Panc1 (cell line): Measurements from ENCODE around the gene KIAA0930.

ENCODE experiments used
- POLR2AphosphoS5 ChIP-seq: IDR thresholded peaks from 2 replicates; pipeline ENCODE4 v1.6.1; 2012; ENCODE audit warnings: mild to moderate bottlenecking, low read depth, low read length, moderate library complexity
- SIN3A ChIP-seq: IDR thresholded peaks from 2 replicates; pipeline ENCODE4 v1.6.1; 2012; ENCODE audit warnings: low read depth, mild to moderate bottlenecking, low read length, moderate library complexity, borderline replicate concordance; ENCODE audit not compliant: insufficient read depth
- TCF7L2 ChIP-seq: IDR thresholded peaks from 2 replicates; pipeline ENCODE4 v1.6.1; 2011; ENCODE audit warnings: mild to moderate bottlenecking, low read depth, low read length, inconsistent platforms
- TF ChIP-seq, protein P1 (sequence below): fragments of 450-650 bp; IDR thresholded peaks from 2 replicates; pipeline ENCODE4 v1.5.1; 2017; ENCODE audit warnings: mild to moderate bottlenecking
- TF ChIP-seq, protein P2 (sequence below), 2 experiments: IDR thresholded peaks; 2 replicates each; pipeline ENCODE4 v1.6.1; 2011 to 2012; ENCODE audit warnings: low read depth in 2 of 2, control low read depth in 1 of 2, low read length in 1 of 2, mild to moderate bottlenecking in 1 of 2, moderate library complexity in 1 of 2; ENCODE audit not compliant: insufficient read depth in 1 of 2

DNA sequence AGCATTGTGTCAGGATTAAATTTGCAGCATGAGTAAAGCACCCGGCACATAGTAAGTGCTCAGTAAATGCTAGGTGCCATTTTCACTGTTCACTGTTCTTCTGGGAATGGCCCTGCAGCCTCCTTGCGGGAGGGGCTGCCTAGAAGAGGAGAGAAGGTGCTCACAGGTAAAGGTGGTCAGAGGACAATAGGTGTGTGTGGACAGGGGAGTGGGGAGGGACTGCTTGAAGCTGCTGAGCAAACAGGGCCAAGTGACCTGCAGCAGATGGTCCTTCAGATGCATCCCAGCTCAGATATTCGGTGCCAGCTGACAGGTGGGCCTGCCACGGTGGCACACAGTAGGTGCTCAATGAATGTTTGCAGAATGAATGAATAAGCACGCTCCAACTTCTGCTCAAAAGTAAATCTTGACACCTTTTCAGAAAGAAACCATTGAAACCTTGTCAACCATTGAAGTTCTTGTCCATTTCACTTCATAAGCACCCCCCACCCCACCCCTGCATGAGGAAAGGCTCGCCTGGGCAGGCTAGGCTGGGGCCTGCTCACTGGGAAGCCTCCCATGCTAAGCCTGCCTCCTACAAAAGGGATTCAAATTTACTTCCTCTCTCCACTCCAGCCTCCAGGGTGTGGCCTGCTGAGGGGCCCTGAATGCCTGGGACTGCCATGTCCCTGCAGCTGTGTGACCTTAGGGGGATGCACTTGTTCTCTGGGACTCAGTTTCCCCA is 1.6 kb downstream of the KIAA0930 start:
- TF ChIP-seq, protein P1, sequence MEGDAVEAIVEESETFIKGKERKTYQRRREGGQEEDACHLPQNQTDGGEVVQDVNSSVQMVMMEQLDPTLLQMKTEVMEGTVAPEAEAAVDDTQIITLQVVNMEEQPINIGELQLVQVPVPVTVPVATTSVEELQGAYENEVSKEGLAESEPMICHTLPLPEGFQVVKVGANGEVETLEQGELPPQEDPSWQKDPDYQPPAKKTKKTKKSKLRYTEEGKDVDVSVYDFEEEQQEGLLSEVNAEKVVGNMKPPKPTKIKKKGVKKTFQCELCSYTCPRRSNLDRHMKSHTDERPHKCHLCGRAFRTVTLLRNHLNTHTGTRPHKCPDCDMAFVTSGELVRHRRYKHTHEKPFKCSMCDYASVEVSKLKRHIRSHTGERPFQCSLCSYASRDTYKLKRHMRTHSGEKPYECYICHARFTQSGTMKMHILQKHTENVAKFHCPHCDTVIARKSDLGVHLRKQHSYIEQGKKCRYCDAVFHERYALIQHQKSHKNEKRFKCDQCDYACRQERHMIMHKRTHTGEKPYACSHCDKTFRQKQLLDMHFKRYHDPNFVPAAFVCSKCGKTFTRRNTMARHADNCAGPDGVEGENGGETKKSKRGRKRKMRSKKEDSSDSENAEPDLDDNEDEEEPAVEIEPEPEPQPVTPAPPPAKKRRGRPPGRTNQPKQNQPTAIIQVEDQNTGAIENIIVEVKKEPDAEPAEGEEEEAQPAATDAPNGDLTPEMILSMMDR = no peak
- TF ChIP-seq POLR2AphosphoS5 = no peak
- TF ChIP-seq, protein P2, sequence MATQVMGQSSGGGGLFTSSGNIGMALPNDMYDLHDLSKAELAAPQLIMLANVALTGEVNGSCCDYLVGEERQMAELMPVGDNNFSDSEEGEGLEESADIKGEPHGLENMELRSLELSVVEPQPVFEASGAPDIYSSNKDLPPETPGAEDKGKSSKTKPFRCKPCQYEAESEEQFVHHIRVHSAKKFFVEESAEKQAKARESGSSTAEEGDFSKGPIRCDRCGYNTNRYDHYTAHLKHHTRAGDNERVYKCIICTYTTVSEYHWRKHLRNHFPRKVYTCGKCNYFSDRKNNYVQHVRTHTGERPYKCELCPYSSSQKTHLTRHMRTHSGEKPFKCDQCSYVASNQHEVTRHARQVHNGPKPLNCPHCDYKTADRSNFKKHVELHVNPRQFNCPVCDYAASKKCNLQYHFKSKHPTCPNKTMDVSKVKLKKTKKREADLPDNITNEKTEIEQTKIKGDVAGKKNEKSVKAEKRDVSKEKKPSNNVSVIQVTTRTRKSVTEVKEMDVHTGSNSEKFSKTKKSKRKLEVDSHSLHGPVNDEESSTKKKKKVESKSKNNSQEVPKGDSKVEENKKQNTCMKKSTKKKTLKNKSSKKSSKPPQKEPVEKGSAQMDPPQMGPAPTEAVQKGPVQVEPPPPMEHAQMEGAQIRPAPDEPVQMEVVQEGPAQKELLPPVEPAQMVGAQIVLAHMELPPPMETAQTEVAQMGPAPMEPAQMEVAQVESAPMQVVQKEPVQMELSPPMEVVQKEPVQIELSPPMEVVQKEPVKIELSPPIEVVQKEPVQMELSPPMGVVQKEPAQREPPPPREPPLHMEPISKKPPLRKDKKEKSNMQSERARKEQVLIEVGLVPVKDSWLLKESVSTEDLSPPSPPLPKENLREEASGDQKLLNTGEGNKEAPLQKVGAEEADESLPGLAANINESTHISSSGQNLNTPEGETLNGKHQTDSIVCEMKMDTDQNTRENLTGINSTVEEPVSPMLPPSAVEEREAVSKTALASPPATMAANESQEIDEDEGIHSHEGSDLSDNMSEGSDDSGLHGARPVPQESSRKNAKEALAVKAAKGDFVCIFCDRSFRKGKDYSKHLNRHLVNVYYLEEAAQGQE (IDR thresholded peaks at IDR 0.05; ENCODE audit: insufficient read depth in 1 of 2, low read depth in 2 of 2, low read length in 1 of 2) = no peak
- no peak for TF ChIP-seq TCF7L2
- no peak for TF ChIP-seq SIN3A
